Mucosa of gallbladder (tissue), 1 donor: ENCODE results near the gene OBSCN. TPM values are rescaled to one million over a fixed set of nuclear protein-coding genes. Genes with fewer than 3 reads are reported as not detected.

ENCODE experiments used
- DNase-seq: peaks from one replicate; pipeline ENCODE4 v3.0.0-alpha.2; 2020; ENCODE audit warnings: low spot score
- total RNA-seq: library from RNA; stranded (reverse); gene quantifications from one replicate; pipeline ENCODE4 v1.2.1, GENCODE V29; 2021
- donor health status: DM: no; HTN: no; CAD: no.

The OBSCN gene
- total RNA-seq, 1 donor from 2014 or later, result 25.8 TPM

GRCh38 chr1:228353601-228354371, 145.9 kb downstream of the OBSCN start:
- no peak for DNase-seq

- no peak for DNase-seq
Measured at GRCh38 chr1:228354390-228355320, 146.8 kb downstream of the OBSCN start.

DNA sequence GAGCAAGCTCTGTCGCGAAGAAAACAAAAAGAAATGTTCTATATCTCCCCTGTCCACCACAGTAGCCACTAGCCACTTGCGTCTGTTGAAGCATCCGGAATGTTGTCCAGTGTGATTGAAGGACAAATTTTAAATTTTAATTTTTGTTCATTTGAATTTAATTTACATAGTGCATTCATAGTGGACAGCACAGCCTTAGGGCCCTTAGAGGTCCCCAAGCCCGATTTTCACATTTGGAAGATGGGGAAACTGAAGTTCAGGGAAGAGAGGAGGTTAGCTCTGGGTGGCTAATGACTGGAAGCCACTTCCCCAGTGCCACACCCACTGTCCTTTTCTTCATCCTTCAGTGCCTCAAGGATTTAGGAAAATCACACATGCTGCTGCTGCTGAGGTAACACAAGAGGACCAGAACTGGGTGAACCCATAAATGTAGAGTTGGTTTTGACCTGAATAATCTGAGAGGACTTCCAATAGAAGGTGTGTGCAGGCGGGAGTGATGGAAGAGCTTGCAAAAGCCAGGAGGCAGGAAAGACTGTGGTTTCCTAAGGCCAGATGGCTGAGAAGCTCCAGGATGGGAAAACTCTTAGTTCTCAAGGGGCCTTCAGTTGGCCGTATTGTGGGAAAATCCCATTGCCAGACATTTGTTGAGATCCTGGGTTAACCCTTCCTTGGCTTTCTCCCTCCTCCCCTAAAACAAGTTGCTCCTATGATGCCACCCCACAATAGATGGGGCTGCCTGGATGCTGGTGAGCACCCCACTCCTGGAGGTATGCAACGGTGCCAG, 149.2 kb downstream of the OBSCN start:
- DNase-seq, result no peak

- DNase-seq, result no peak
Measured at GRCh38 chr1:228358039-228358763, 150.4 kb downstream of the OBSCN start.

DNA sequence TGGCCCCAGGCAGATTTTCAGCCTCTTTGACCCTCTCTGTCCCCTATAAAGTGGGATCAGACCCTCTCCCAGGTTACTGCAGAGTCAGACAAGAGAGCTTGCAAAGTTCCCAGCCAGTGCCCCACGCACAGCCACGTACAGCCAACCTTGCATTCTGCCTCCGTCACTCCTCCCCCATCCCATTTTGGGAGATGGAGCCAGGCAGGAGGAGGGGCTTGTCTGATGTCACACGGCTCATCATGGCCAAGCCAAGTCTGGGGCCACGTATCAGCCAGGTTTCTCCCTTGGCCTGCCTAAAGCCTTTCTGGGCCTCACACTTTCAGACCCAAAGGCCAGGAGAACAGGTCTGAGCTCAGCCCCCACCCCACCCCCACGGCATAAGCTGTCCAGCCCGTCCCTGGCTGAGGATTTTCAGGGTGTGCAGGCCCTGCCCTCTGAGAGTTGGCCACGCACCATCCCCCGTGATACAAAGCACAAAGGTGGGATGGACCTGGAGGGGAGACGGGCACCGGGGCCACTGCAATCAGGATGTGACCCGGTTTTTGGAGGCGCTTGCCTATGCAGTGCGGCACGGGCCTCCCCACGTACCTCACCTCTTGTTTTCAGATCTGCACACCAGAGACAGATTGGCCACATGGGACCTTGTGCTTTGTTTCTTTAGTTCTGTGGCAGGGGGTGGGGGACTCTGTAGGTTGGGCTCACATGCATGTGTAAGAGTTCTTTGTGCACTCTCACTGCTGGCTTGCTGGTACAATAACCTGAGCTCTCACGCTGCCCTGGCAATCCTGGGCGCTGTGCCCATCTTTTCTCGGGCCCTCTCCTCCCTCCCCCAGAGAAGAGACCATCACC, 151.1 kb downstream of the OBSCN start:
- DNase-seq, result no peak

DNA sequence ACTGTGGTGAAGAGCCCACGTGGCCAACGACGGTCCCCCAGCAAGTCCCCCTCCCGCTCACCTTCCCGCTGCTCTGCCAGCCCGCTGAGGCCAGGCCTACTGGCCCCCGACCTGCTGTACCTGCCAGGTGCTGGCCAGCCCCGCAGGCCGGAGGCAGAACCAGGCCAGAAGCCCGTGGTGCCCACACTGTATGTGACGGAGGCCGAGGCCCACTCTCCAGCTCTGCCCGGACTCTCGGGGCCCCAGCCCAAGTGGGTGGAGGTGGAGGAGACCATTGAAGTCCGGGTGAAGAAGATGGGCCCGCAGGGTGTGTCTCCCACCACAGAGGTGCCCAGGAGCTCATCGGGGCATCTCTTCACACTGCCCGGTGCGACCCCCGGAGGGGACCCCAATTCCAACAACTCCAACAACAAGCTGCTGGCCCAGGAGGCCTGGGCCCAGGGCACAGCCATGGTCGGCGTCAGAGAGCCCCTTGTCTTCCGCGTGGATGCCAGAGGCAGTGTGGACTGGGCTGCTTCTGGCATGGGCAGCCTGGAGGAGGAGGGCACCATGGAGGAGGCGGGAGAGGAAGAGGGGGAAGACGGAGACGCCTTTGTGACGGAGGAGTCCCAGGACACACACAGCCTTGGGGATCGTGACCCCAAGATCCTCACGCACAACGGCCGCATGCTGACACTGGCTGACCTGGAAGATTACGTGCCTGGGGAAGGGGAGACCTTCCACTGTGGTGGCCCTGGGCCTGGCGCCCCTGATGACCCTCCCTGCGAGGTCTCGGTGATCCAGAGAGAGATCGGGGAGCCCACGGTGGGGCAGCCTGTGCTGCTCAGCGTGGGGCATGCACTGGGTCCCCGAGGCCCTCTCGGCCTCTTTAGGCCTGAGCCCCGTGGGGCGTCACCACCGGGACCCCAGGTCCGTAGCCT, 152.0 kb downstream of the OBSCN start:
- no peak for DNase-seq

DNA sequence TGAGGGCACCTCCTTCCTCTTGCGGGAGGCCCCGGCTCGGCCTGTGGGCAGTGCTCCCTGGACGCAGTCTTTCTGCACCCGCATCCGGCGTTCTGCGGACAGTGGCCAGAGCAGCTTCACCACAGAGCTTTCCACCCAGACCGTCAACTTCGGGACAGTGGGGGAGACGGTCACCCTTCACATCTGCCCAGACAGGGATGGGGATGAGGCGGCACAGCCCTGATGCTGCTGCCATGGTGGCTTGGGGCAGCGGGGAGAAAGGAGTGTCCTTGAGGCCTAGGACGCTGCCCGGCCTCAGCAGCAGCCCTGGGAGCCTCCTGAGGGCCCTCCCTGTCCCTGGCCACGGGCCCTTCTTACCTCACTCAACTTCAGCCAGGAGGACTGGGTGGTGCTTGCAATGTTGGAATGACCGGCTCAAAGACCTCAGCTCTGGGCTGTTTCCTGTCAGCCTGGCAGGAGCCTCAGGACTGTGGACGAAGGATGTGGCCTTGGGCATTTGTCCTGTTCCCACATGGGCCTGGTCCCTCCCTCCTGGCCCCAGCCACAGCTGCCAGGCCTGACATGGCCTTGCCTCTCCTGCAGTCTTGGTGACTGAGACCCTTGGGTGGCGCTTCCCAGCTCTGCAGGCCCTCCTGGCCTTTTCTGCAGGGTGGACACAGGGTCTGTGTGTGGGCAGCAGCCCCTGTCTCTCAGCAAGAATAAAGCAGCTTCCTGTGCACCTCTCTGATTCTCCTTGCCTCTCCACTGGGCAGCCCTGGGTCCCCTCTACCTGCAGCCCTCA, 152.9 kb downstream of the OBSCN start:
- DNase-seq, result no peak

- no peak for DNase-seq
Measured at GRCh38 chr1:228361314-228362140, 153.7 kb downstream of the OBSCN start.

GRCh38 chr1:228362141-228362883, 154.5 kb downstream of the OBSCN start:
- no peak for DNase-seq

GRCh38 chr1:228362884-228363450, 155.1 kb downstream of the OBSCN start:
- DNase-seq, result no peak

GRCh38 chr1:228363686-228364067, 155.8 kb downstream of the OBSCN start:
- no peak for DNase-seq

DNA sequence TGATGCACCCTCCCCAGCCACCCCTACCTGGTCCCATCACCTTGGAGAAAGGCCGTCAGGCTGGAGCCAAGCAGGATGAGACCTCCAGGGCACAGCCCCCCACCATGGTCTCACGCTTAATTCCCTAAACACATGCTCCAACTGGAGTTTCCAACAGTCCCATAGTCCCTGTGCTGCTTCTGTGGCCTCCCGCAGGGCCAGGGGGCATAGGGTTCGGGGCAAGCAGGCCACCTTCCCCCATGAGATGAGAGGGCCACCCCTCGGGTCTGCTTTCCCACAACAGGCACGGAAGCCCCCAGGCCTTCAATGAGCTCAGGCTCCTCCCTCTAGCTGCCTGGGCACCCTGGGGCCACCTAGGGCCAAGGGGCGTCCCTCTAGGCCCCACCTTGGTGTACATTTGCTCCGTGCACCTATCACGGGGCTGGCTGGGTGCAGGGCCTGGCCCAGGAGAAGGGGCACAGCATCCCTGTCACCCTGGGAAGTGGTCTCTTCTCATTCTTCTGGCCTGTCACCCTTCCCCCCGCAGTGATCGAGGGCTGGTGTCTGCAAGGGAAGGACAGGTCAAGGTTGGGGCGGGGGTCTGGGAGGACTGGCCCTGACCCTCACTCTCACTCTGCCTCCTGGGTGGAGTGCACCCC, 156.3 kb downstream of the OBSCN start:
- no peak for DNase-seq

GRCh38 chr1:228364706-228365213, 156.9 kb downstream of the OBSCN start:
- no peak for DNase-seq

GRCh38 chr1:228365271-228366061, 157.6 kb downstream of the OBSCN start:
- no peak for DNase-seq
